HG03060 (cell line): ENCODE data around the gene ZNF503.

Source experiments
- ATAC-seq: cut with Tn5 transposase; IDR thresholded peaks from one replicate; pipeline ENCODE4 v1.9.1; 2021; ENCODE audit warnings: low read depth, moderate number of reproducible peaks; ENCODE audit not compliant: unreplicated experiment

ZNF503 gene

DNA sequence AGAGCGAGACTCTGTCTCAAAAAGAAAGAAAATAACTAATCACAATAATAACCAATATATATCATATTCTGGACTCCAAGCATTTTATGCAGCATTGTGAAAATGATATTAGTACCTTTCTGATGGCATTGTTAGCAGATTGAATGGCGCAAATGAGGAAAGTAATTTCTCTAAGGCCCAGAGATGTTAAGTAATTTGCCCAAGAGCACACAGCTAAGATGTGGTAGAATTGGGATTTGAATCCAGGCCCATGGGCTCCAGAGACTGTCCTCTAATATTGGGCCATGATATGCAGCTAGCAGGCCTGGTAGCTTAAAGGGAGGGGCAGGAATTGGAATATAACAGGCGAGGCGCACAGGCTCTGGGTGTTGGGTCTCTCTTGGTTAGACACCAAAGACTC lies 44.1 kb downstream of the ZNF503 start:
- no peak for ATAC-seq

DNA sequence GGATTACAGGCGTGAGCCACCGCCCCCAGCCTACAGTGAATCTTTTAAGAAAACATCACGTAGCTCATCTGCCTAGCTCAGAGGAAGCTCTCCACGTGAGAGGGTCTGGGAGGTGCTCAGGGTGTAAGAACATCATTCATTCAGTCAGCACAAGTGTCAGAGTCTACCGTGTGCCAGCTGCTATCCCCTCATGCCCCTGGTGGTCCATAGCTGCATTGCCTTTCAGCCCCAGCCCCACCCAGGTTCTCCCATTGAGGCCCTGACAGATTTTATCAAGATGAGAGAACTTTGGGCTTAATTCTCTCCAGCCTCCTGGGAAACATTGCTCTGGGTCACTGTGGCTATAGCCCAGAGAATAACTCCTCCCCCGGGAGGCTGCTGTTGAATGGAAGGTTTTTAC lies 45.1 kb downstream of the ZNF503 start:
- ATAC-seq: no peak

DNA sequence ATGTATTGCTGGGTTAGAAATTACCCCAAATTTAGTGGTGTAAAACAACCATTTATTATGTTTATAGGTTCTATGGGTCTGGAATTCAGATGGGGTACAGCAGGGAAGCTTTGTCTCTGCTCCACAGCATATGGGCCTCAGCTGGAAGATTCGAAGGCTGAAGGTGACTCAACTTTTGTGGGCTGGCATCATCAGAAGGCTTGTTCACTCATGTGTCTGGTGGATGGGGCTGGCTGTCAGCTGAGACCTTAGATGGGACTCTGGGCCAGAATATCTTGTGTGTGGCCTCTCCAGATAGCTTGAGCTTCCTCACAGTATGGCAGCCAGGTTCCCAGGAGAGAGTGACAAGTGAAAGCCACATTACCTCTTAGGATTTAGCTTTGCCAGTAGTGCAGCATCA lies 45.9 kb downstream of the ZNF503 start:
- no peak for ATAC-seq

DNA sequence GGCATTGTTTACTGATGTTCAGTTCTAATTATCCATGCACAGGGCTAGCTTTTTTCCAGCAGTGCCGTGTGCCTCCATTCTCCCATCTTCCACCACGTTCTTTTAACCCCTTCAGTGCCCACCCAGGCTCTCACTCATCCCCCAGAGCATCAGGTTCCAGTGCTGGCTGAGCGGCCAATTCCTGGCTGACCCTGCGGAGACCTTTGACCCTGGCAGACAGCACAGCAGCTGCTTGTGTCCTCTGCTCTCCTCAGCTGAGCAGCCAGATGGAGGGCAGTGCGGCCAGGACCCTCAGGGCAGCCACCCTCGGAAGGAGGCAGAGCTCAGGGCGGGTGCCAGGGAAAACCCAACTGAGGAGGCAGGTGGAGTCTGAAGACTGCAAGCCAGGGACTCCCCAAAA lies 48.4 kb downstream of the ZNF503 start:
- no peak for ATAC-seq

DNA sequence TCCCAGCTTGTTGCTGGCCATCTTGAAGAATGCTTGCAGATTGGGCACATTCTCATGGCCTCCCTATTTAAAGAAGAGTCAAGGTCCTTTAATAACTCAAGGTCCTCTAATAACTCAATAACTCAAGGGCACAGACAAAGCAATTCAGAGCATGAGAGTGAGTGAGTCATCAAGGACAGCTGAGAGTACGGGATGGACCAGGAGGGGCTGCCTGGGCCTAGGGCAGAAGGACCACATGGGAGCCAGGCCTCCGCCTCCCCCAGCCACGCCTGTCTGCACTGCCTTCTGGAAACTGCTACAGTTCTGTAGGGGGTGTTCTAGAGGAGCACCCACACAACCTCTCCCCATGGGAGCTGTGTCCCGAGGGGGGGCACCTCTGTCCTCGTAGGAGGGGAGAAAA lies 48.9 kb downstream of the ZNF503 start:
- ATAC-seq: no peak

DNA sequence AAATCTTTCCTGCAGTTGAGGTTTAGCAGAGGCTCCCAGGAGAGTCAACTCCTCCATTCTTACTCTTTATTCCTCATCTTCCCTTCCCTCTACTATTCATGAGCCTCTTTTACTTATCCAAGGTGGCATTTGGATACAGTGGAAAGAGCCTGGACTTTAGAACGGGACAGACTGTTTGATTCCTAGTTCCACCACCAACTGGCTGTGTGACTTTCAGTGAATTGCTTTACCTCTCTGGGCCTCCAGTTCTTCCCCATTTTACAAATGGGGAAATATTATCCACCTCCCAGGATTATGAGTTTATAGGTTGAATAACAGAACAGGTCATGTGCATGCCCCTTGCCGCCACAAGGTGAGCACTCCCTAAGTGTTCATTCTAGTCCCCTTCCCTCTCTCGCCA lies 49.9 kb downstream of the ZNF503 start:
- ATAC-seq: no peak

DNA sequence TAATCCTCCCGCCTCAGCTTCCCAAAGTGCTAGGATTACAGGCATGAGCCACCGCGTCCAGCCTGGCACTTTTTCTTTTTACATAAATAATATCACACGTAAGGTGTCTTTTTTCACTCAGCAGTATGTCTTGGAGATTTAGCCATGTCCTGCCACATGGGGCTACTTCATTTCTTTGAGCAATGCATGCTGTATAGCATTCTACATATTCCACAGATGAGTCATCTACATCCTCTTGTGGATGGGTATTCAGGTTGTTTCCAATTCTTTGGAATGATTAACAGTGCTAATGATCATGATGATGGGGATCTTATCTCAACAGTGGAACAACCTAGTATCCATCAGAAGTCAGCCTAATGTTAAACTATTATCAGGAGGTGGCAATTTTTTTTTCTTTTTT lies 50.8 kb downstream of the ZNF503 start:
- no peak for ATAC-seq
